Esophagus mucosa (tissue), 1 donor: ENCODE measurements around the gene NBPF26. TPM values are rescaled to one million over a fixed set of nuclear protein-coding genes. Genes with fewer than 3 reads are reported as not detected.
A peak's percentile ranks its signal among the peaks of the same experiment; 100 is the strongest.
"Not testable (repeated sequence)": the region's sequence is repeated elsewhere in the genome, so short reads cannot be mapped to it uniquely, and the experiment has no call there.

ENCODE experiments used
- ATAC-seq: fragments of 200-7000 bp; cut with Tn5 transposase; one replicate; pipeline ENCODE4 v1.9.1; 2020
- total RNA-seq: library from RNA; stranded (reverse); gene quantifications from one replicate; pipeline ENCODE4 v1.2.4, GENCODE V29; 2023
- donor health status: DM: yes; HTN: yes; CAD: no.

NBPF26 gene
- total RNA-seq = 22.2 TPM

GRCh38 chr1:120723715-120724402 lies at the start of gene NBPF26:
TSS of gene NBPF26 (plus strand) at chr1:120723945.
- ATAC-seq = peak; percentile 76

GRCh38 chr1:120680106-120680819 lies 43.5 kb upstream of the NBPF26 start:
- not testable (repeated sequence) for ATAC-seq

- not testable (repeated sequence) for ATAC-seq
Measured at GRCh38 chr1:120680938-120681337, 42.8 kb upstream of the NBPF26 start.

DNA sequence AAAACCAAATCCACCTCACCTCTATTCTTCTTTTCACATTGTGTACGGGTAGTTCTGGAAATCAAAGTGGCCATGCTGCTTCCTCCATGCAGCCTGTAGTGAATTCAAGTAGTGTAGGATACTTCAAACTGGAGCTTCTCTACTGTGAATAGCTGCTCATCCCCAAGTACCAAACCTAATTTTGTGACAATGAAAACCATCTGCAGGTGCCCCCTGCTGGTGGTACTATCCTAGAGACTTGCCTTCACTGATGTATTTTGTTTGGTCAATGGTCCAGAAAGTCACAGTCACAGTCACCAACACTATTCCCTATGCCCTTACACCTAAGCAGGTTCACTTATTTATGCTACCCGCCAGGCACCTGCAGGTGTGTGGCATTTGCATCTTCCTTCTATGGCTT lies 39.3 kb upstream of the NBPF26 start:
- peak; percentile 76 for ATAC-seq

GRCh38 chr1:120685622-120686021 lies 38.1 kb upstream of the NBPF26 start:
- ATAC-seq = not testable (repeated sequence)

GRCh38 chr1:120687250-120687649 lies 36.5 kb upstream of the NBPF26 start:
- not testable (repeated sequence) for ATAC-seq

GRCh38 chr1:120700807-120701562 lies 22.8 kb upstream of the NBPF26 start:
- peak; percentile 53 for ATAC-seq

GRCh38 chr1:120723358-120723714 lies 409 bp upstream of the NBPF26 start:
- ATAC-seq = not testable (repeated sequence)

GRCh38 chr1:120724507-120724906 lies 762 bp downstream of the NBPF26 start:
- ATAC-seq = not testable (repeated sequence)

DNA sequence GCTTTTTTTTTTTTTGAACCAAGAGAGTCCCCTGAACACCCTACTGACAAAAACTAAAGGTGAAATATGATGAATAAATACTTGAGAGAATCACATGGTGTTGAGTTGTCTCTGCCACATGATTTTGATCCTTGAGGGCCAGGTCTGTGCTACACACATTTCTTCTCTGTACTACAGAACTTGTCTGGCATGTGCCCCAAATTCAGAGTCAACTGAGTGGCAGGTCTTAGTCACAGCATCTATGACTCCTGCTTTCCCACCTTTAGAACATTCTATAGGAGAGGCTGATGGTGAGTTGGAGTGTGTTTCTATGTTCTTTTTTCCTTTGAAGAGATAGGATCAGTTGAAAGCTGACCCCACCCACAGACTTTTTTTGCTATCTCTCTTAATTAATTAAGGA lies 5.1 kb downstream of the NBPF26 start:
- ATAC-seq = not testable (repeated sequence)

GRCh38 chr1:120769090-120769489 lies 45.3 kb downstream of the NBPF26 start:
- not testable (repeated sequence) for ATAC-seq

- not testable (repeated sequence) for ATAC-seq
Measured at GRCh38 chr1:120805452-120805851, 81.7 kb downstream of the NBPF26 start.

- ATAC-seq = not testable (repeated sequence)
Measured at GRCh38 chr1:120811822-120812221, 88.1 kb downstream of the NBPF26 start.

DNA sequence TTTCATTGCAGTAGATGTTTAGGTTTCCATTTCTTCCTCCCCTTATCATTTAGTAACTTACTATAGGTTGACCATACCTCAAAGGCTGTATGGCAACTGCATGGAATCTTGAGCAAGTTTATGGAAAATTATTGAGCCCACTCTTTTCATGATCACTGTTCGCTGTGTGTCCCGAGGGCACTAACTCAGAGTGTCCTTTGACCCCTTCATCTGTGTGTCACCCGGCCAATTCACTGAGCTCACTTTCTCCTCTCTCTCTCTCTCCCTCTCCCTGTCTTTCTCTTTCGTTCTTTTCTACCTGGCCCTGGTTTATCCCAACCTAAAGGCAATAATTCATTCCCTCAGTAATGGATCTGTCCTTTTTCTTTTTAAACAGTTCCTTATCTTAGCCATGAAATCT lies 101.3 kb downstream of the NBPF26 start:
- not testable (repeated sequence) for ATAC-seq

GRCh38 chr1:120826623-120827022 lies 102.9 kb downstream of the NBPF26 start:
- not testable (repeated sequence) for ATAC-seq

GRCh38 chr1:120844186-120844944 lies 120.6 kb downstream of the NBPF26 start:
- not testable (repeated sequence) for ATAC-seq

- ATAC-seq = not testable (repeated sequence)
Measured at GRCh38 chr1:120844945-120845330, 121.2 kb downstream of the NBPF26 start.

- peak; percentile 3 for ATAC-seq
Measured at GRCh38 chr1:120849400-120850286, 125.9 kb downstream of the NBPF26 start.

DNA sequence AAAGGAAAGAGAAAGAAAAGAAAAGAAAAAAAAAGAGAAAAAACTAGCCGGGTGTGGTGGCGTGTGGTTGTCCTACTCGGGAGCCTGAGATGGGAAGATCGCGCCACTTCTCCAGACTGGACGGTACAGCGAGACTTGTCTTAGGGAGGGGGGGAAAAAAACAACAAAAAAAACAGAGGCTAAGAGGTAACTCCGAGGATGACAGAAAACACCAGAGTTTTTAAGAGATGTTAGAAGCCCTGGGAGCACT lies 126.5 kb downstream of the NBPF26 start:
- not testable (repeated sequence) for ATAC-seq

- ATAC-seq = peak; percentile 95
Measured at GRCh38 chr1:120850537-120851421, 127.0 kb downstream of the NBPF26 start.

GRCh38 chr1:120858144-120858543 lies 134.4 kb downstream of the NBPF26 start:
- not testable (repeated sequence) for ATAC-seq
